DND-41 (cell line): Measurements from ENCODE around the gene RBM45.

Experiments used
- CTCF ChIP-seq: IDR thresholded peaks from 2 replicates; pipeline ENCODE4 v1.5.1; 2012; ENCODE audit warnings: borderline replicate concordance, low read length, moderate library complexity, mild to moderate bottlenecking; ENCODE audit not compliant: poor library complexity, severe bottlenecking; ENCODE audit errors: extremely low read depth
- EZH2 ChIP-seq: IDR thresholded peaks from 3 replicates; pipeline ENCODE4 v1.6.1; 2012; ENCODE audit warnings: borderline replicate concordance, low read depth, mild to moderate bottlenecking, moderate library complexity, low read length, inconsistent platforms; ENCODE audit not compliant: severe bottlenecking

GRCh38 chr2:178110681-178111080, 1.6 kb upstream of the RBM45 start:
- TF ChIP-seq CTCF: no peak
- TF ChIP-seq EZH2: no peak
